ENCODE results near the gene LPP. TPM values are rescaled to one million over a fixed set of nuclear protein-coding genes. Genes with fewer than 3 reads are reported as not detected.

LPP gene
- total RNA-seq, 1 donor from 2014 or later: 1,791 TPM

GRCh38 chr3:188270423-188270972 lies 116.5 kb downstream of the LPP start:
- no peaks in the 10 kb centered on the region for H3K36me3 ChIP-seq
- peak overlapping the region in 1 of 2 donors; percentile 10 for H3K4me3 ChIP-seq
- DNase-seq (ENCODE audit: low spot score in 2 of 2): peak in 1 of 2 donors; percentile 91
- intact Hi-C loops (cut with DNase I): loop anchor here (2.0 kb wide), 2 partner anchors 14 to 218 kb away; no protein-coding TSS in a partner anchor
- no peaks in the 10 kb centered on the region for H3K9me3 ChIP-seq
- TF ChIP-seq CTCF (IDR thresholded peaks at IDR 0.05): peak in 1 of 3 experiments; percentile 35
- no peaks in the 10 kb centered on the region for H3K27me3 ChIP-seq
- H3K27ac ChIP-seq: peak overlapping the region; percentile 94 to 99
- peaks cover 28 to 73% of the 10 kb centered on the region in 2 donors for H3K4me1 ChIP-seq

- Histone ChIP-seq H3K27ac (peak overlapping the region; percentile 94 to 99), H3K4me3 (peak overlapping the region in 1 of 2 donors; percentile 8), H3K9me3 (no peaks in the 10 kb centered on the region), H3K36me3 (peaks cover 0 to 4% of the 10 kb centered on the region in 2 donors), H3K4me1 (peaks cover 26 to 76% of the 10 kb centered on the region in 2 donors), H3K27me3 (no peaks in the 10 kb centered on the region)
- intact Hi-C loops (cut with DNase I): loop anchor here (2.0 kb wide), 2 partner anchors 13 to 219 kb away; no protein-coding TSS in a partner anchor
- no peak for TF ChIP-seq CTCF (IDR thresholded peaks at IDR 0.05)
- DNase-seq (ENCODE audit: low spot score in 2 of 2): no peak
Measured at GRCh38 chr3:188271226-188271914, 117.4 kb downstream of the LPP start.

GRCh38 chr3:188272481-188273372 lies 118.8 kb downstream of the LPP start:
- no peak for DNase-seq (ENCODE audit: low spot score in 2 of 2)
- Histone ChIP-seq H3K4me3 (no peak overlapping the region), H3K36me3 (peaks cover 0 to 7% of the 10 kb centered on the region in 2 donors), H3K27ac (peak overlapping the region; percentile 94 to 99), H3K4me1 (peaks cover 24 to 73% of the 10 kb centered on the region in 2 donors), H3K27me3 (no peaks in the 10 kb centered on the region), H3K9me3 (no peaks in the 10 kb centered on the region)
- intact Hi-C loops (cut with DNase I): no loop called here
- TF ChIP-seq CTCF (IDR thresholded peaks at IDR 0.05): no peak

GRCh38 chr3:188274249-188274915 lies 120.4 kb downstream of the LPP start:
- intact Hi-C loops (cut with DNase I): no loop called here
- H3K36me3 ChIP-seq: peaks cover 0 to 7% of the 10 kb centered on the region in 2 donors
- H3K27me3 ChIP-seq: no peaks in the 10 kb centered on the region
- peaks cover 18 to 69% of the 10 kb centered on the region in 2 donors for H3K4me1 ChIP-seq
- DNase-seq (ENCODE audit: low spot score in 2 of 2): no peak
- no peak for TF ChIP-seq CTCF (IDR thresholded peaks at IDR 0.05)
- H3K27ac ChIP-seq: peak overlapping the region; percentile 94 to 99
- H3K4me3 ChIP-seq: no peak overlapping the region
- no peaks in the 10 kb centered on the region for H3K9me3 ChIP-seq

- Histone ChIP-seq H3K4me3 (no peak overlapping the region), H3K27ac (peak overlapping the region; percentile 94 to 99), H3K9me3 (no peaks in the 10 kb centered on the region), H3K4me1 (peaks cover 10 to 64% of the 10 kb centered on the region in 2 donors), H3K36me3 (peaks cover 0 to 7% of the 10 kb centered on the region in 2 donors), H3K27me3 (no peaks in the 10 kb centered on the region)
- intact Hi-C loops (cut with DNase I): no loop called here
- TF ChIP-seq CTCF (IDR thresholded peaks at IDR 0.05): no peak
- DNase-seq (ENCODE audit: low spot score in 2 of 2): no peak
Measured at GRCh38 chr3:188276375-188276774, 122.4 kb downstream of the LPP start.
